Astrocyte (in vitro differentiated cells and primary cell): ENCODE measurements around the gene PTPRN2.

Experiments
- EZH2 ChIP-seq: IDR thresholded peaks from 2 replicates; pipeline ENCODE4 v1.6.1; 2012; ENCODE audit warnings: mild to moderate bottlenecking, low read length, inconsistent platforms; ENCODE audit not compliant: insufficient read depth
- TF ChIP-seq, protein P1 (sequence below): IDR thresholded peaks from 2 replicates; pipeline ENCODE4 v1.5.1; 2011; ENCODE audit warnings: low read depth, mild to moderate bottlenecking, inconsistent platforms, low read length, moderate library complexity; ENCODE audit not compliant: insufficient read depth

DNA sequence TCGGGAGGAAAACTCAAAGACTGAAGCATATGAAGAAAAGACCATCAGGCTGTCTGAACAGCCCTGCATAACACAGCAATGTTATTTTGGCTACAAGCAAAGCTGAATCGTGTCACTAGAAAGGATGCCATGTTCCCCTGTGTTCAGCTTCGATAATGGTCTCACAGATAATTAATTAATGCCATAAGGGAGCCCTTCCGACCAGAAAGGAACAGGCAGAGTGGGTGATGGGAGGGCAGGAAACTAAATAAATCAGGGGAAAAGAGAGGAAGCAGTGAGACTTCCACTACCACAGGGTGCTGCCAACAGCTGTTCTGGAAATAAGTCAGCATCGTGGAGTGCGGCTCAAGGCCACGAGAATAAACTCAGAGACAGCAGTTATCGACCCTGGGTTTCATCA lies 3.2 kb downstream of the PTPRN2 start:
- no peak for TF ChIP-seq EZH2
- TF ChIP-seq, protein P1, sequence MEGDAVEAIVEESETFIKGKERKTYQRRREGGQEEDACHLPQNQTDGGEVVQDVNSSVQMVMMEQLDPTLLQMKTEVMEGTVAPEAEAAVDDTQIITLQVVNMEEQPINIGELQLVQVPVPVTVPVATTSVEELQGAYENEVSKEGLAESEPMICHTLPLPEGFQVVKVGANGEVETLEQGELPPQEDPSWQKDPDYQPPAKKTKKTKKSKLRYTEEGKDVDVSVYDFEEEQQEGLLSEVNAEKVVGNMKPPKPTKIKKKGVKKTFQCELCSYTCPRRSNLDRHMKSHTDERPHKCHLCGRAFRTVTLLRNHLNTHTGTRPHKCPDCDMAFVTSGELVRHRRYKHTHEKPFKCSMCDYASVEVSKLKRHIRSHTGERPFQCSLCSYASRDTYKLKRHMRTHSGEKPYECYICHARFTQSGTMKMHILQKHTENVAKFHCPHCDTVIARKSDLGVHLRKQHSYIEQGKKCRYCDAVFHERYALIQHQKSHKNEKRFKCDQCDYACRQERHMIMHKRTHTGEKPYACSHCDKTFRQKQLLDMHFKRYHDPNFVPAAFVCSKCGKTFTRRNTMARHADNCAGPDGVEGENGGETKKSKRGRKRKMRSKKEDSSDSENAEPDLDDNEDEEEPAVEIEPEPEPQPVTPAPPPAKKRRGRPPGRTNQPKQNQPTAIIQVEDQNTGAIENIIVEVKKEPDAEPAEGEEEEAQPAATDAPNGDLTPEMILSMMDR, result no peak
